HG02943 (cell line): ENCODE results near the gene FAM200B.

Experiments used
- ATAC-seq: cut with Tn5 transposase; IDR thresholded peaks from one replicate; pipeline ENCODE4 v1.9.1; 2021; ENCODE audit warnings: mild to moderate bottlenecking, low read depth, moderate library complexity; ENCODE audit not compliant: unreplicated experiment

The FAM200B gene

DNA sequence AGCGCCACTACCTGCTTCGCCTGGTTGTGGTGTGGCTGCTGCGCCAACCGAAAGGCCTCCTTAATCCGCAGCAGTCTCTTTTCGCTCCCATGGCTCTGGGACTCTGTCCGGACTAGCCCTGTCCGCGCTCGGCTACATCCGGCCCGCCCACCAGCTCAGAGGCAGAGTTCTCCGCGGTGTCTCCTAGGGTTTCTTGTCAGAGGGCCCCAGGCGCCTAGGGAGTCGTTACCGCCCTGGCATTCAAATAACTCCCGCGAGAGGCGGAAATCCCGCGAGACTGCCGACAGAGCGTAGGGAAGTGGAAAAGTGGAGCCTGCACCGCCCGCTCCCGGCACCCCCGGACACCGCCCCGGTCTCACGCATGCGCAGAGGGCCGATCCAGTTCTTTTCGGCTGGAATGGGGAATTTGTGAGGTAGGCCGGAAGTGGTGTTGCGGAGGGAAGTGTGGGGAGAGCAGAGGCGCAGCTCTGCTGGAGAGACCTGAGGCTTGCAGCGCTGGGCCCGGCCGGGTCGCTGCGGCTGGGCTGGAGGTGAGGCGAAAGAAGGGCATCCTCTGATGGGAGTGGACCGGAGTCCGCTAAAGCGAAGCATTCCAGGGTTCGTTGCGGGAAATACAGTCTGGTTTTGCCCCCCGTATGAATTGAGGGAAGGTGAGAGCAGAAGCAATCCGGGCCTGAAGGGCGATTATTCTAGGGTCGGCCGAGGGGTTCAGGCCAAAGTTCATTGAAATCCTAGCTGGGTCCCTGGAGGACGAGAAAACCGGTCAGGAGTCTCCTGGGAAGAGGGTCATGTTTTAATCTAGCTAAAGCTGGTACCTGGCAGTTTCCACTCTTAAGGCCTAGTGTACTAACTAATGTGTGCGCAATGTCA, at the start of gene FAM200B:
Gene FAM200B (plus strand): TSS at position 456 of the 870 bp plus-strand sequence. CDS start 5,151 bp downstream, outside the sequence.
- ATAC-seq = peak; percentile 86

GRCh38 chr4:15636818-15637217, 44.8 kb upstream of the FAM200B start:
- no peak for ATAC-seq

DNA sequence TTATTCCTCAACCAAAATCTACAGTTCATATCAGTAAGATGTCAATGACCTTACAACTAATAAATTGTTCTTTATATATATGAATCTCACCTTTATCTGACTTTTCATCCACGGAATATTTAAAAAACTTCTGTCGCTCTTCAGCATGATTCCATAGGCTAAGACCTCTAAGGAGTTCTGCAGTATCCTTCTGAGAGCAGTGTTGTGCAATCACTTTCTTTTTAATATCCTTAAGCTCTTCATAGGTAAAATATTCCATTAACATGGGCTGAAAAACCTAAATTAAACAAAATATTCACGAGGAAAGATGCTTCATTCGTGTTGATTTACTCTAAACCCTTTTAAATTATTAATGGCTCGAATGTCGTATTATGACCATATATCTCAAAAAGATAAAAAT, 43.2 kb upstream of the FAM200B start:
- no peak for ATAC-seq

- no peak for ATAC-seq
These were observed 33.0 kb upstream of the FAM200B start for GRCh38 chr4:15648600-15648999.

GRCh38 chr4:15649914-15650545, 31.6 kb upstream of the FAM200B start:
- ATAC-seq = peak; percentile 51

DNA sequence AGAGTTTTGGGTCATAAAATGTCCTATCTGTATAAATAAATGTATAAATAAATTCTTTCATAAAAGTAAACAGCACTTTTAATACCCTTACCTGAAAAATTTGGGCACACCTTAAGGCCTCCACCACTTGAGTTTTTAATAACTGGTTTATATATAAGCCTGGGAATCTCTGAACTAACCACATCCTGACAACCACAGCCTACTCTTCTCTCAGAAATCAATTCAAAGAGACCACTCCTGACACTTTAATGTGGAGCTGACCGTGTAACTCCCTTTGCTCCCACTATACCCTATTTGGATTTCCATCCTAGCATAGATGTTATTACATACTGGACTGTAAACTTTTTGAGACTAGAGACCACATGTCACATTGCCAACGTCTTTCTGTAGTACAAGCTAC, 30.0 kb upstream of the FAM200B start:
- ATAC-seq = no peak

- ATAC-seq = no peak
These were observed 29.4 kb upstream of the FAM200B start for GRCh38 chr4:15652191-15652590.

DNA sequence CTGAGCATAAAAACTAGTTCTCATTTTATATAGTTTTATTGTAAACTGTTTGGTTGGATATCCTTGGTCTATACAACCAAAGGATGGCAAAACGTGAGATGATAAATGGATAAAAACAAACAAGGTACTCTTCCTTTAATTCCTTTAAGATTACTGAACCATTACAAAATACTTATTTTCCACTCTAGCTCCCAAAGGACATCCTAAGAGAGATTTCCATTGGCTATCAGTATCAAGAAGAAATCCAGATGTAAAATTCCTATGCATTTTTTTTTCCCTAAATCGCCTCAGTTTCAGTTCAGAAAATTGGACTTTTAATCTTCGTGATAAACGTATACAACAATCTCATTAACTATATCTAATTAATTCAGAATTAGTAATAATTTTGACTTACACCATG, 28.8 kb upstream of the FAM200B start:
- ATAC-seq = no peak

DNA sequence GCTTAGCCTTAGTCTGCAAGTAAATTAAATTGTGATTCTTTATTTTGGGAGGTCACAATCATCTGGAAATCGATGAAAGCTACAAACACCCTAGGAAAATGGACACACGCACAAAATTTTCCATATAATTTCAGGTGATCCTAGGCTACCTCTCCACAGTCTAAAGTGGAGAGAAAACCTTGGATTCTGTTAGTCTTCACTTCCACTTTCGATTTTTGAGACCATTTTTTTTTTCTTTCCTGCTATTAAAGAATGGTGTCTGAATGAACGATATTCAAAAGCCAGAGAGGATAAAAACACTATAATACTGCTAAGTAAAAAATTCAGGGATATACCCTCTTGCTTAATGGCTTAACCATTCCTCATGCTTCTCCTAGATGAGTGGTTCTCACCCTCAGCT, 28.2 kb upstream of the FAM200B start:
- ATAC-seq = no peak

- no peak for ATAC-seq
These were observed 27.6 kb upstream of the FAM200B start for GRCh38 chr4:15653864-15654592.

DNA sequence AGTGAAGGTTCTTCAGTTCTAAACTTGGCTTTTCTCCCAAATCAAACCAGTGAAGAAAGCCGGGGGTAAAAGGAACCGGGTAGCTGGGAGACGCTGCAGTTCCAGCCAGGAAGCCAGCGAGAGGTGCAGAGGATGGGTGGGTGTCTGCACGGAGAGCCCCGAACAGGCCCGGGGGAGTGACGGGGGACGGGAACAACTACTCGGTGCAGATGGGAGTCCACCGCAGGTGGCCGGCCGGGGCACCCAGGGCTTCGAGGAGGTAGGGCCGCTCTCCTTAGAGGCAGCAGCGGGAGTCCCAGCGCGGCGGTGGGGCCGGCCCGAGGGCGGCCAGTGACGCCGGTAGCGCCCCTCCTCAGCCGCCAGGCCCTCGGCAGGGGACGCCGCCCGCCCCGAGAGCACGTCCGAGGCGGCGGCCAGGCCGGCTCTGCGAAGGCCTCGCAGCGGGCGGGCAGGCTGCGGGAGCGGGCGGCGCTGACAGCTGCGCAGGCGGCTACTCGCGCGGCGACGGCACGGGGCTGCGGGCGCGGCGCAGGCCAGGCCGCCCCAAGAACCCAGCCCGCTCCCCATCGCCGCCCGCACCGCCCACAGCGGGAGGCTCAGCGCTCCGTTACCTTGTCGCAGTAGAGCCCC, 26.9 kb upstream of the FAM200B start:
- peak; percentile 48 for ATAC-seq

DNA sequence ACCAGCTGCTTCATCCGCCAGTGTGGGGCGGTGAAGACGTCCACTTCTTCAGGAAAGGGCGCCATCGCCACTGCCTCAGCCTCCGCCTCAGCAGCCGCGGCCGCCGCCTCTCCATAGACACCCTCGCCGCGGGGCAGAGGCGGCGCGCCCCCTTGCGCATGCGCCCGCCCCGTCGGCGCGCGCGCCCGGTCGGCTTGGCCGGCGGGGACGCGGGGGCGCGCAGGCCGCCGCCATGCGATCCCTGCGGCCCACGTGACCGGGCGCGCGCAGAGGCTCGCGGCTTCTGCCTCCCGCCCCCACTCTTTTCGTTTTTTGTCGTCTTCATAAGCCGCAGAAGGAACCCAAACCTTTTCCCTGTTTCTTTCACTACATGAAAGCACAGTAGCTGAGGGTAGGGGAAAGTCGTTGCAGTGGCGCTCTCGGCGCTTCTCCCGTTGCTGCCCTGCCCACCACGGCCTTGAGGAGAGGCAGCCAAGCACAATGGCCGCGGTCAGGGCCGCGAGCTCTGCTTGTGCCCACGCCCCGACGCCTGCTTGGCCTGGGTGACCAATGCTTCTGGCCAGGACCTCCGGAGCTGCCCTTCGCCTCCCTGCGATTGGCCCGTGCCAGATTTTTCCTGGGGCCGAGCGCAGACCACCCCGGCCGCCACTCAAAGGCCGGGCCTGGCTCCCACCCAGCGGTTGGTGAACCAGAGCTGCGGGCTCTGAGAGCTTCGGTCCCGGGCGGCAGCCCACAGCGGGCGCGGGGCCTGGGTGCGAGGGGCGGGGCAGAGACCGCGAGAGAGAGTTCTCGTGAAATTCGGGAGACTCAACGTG, 26.2 kb upstream of the FAM200B start, which contains the start of gene FBXL5:
Gene FBXL5 (minus strand): TSS at position 135 of the 815 bp plus-strand sequence. CDS start 70 bp downstream, at position 65.
- ATAC-seq = peak; percentile 57

GRCh38 chr4:15656038-15656470, 25.6 kb upstream of the FAM200B start:
- ATAC-seq = no peak

GRCh38 chr4:15657366-15657765, 24.3 kb upstream of the FAM200B start:
- ATAC-seq = no peak

- no peak for ATAC-seq
These were observed 23.4 kb upstream of the FAM200B start for GRCh38 chr4:15658136-15658770.

DNA sequence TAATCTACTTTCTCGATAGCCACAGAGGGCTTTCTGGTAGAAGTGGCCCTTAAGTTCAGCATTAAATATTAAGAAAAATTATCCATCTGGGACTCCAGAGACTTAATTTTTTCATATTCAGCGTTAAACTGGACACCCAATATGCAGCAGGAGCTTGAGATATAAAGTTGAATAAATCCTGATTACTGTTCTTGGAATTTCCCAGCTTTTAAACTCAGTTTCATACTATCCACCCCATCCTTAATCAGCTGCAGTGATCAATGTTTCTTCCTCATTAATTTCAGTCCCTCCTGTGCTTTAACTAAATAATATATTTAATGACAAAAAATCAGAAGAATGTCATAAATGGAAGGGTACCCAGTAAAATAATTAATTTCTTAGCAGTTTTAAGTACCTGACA, 22.8 kb upstream of the FAM200B start:
- no peak for ATAC-seq

DNA sequence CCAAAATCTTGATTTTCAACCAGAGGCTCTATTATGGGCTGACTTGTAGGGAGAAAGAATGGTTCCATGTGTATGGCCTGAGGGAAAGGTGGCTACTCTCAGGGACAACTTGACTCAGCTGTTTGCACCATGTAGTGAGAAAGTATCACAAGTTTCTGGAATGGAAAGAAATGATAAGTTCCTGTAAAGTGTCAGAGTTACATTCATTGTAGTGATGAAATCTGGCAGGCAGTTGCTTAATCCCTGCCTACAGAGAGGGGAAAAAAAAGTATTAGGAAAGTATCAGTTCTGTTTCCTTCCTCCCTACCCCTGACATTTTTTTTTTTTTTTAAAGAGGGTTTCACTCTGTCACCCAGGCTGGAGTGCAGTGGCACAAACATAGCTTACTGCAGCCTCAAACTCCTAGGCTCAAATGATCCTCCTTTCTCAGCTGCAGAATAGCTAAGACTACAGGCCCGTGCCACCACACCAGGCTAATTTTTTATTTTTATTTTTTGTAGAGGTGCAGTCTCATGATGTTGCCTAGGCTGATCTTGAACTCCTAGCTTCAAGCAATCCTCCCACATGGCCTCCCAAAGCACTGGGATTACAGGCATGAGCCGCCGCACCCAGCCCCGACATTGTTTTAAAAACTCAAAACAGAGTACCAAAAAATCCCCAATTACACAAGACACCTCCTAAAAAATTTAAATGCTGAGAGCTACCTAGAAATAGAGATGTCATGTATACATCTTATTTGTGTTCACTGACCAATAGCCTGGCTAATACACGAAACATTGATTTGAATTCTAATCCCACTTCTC, 21.7 kb upstream of the FAM200B start:
- no peak for ATAC-seq

GRCh38 chr4:15665753-15666365, 15.8 kb upstream of the FAM200B start:
- ATAC-seq = no peak
